GM19099 (cell line): ENCODE data around the gene CHCHD4.

Experiments used
- POLR2A ChIP-seq: IDR thresholded peaks from 3 replicates; pipeline ENCODE4 v1.6.1; 2011; ENCODE audit warnings: low read depth; ENCODE audit not compliant: insufficient read length; ENCODE audit errors: extremely low read depth

Gene CHCHD4

GRCh38 chr3:14077310-14077709 lies 47.4 kb downstream of the CHCHD4 start:
- TF ChIP-seq POLR2A = no peak

DNA sequence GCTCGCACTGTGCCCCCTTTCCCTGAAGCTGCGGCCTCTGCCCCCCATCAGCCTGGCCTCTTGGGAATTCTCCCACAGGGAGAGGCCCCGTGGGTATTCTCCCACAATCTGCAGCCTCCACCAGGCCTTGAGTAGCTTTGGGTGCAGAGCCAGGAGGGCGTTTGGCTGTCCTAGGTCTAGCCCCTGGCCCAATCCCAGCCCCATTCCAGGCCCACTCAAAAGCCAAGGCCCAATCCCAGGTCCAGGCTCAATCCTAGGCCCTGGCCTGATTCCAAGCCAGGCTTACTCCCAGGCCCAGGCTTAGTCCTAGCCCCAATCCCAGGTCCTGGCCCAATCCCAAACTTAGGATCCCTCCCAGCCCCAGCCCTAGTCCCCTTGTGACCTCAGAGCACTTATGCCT lies 59.8 kb downstream of the CHCHD4 start:
- TF ChIP-seq POLR2A = no peak

GRCh38 chr3:14063152-14063551 lies 61.5 kb downstream of the CHCHD4 start:
- no peak for TF ChIP-seq POLR2A
